Measurements from ENCODE around the gene SPNS1.
"Not testable (repeated sequence)": the region's sequence is repeated elsewhere in the genome, so short reads cannot be mapped to it uniquely, and the experiment has no call there.

The SPNS1 gene, protein sequence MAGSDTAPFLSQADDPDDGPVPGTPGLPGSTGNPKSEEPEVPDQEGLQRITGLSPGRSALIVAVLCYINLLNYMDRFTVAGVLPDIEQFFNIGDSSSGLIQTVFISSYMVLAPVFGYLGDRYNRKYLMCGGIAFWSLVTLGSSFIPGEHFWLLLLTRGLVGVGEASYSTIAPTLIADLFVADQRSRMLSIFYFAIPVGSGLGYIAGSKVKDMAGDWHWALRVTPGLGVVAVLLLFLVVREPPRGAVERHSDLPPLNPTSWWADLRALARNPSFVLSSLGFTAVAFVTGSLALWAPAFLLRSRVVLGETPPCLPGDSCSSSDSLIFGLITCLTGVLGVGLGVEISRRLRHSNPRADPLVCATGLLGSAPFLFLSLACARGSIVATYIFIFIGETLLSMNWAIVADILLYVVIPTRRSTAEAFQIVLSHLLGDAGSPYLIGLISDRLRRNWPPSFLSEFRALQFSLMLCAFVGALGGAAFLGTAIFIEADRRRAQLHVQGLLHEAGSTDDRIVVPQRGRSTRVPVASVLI

DNA sequence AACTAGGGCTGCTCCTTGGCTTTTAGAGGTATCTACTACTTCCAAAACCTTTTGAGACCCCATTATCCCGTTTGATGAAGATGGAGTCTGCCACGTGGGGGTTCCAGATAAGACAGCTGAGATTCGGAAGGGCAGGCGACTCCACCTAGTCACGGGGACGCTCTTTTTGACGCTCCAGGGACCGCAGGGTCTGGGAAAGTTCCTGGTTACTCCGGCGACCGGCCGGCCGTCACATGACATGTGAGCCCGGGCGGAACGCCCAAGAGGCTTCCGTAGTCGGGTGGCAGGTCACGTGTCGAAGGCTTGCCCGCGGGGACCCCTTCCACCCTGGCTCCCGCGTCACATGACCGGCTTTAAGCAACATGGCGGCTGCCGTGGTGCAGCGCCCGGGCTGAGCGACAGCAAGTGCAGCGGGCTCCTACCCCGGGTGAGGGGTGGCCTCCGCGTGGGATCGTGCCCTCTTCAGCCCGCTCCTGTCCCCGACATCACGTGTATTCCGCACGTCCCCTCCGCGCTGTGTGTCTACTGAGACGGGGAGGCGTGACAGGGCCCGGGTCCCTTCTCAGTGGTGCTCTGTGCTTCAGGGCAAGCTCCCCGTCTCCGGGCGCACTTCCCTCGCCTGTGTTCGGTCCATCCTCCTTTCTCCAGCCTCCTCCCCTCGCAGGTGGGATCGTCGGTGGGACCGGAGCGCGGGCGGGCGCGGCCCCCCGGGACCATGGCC, at the start of gene SPNS1:
SPNS1 (plus strand) TSS at position 342 of the 721 bp plus-strand sequence; CDS start at position 716, 374 bp downstream.
- DNase-seq (ENCODE audit: low spot score) = peak; percentile 87

GRCh38 chr16:28925386-28926228, 49.0 kb upstream of the SPNS1 start:
- peak; percentile 47 for DNase-seq (ENCODE audit: low spot score)

DNA sequence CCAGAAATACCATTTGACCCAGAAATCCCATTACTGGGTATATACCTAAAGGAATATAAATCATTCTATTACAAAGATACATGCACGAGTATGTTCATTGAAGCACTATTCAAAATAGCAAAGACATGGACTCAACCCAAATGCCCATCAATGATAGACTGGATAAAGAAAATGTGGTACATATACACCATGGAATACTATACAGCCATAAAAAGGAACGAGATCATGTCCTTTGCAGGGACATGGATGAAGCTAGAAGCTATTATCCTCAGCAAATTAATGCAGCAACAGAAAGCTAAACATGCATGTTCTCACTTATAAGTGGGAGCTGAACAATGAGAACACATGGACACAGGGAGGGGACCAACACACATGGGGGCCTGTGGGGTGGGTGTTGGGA, 48.3 kb upstream of the SPNS1 start:
- not testable (repeated sequence) for DNase-seq (ENCODE audit: low spot score)

- no peak for DNase-seq (ENCODE audit: low spot score)
Observed at GRCh38 chr16:28927815-28928214, 46.8 kb upstream of the SPNS1 start.

GRCh38 chr16:28930203-28930602, 44.4 kb upstream of the SPNS1 start:
- no peak for DNase-seq (ENCODE audit: low spot score)

DNA sequence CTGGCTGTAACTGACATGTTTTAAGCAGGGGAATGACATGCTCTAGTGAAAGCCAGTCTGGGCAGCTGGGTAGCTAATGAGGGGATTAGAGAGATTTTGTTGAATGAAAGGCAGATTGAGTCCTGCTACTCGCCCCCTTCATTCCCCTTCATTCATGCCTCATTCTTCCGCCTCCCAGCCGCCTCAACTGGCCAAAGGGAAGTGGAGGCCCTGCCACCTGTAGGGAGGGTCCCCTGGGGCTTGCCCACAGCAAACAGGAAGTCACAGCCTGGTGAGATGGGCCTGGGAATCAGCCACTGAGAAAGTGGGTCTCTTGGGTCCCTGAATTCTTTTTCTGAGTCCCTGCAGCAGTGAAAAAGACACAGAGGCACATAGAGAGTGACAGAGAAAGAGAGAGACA, 43.9 kb upstream of the SPNS1 start:
- no peak for DNase-seq (ENCODE audit: low spot score)

DNA sequence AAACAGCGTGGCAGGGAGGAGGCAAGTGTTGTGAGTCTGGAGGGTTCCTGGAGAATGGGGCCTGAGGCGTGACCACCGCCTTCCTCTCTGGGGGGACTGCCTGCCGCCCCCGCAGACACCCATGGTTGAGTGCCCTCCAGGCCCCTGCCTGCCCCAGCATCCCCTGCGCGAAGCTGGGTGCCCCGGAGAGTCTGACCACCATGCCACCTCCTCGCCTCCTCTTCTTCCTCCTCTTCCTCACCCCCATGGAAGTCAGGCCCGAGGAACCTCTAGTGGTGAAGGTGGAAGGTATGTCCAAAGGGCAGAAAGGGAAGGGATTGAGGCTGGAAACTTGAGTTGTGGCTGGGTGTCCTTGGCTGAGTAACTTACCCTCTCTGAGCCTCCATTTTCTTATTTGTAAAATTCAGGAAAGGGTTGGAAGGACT, 42.8 kb upstream of the SPNS1 start, which contains the start of gene CD19:
CD19 (plus strand) TSS at position 171 of the 425 bp plus-strand sequence; CDS start at position 201, 30 bp downstream.
- DNase-seq (ENCODE audit: low spot score) = no peak

DNA sequence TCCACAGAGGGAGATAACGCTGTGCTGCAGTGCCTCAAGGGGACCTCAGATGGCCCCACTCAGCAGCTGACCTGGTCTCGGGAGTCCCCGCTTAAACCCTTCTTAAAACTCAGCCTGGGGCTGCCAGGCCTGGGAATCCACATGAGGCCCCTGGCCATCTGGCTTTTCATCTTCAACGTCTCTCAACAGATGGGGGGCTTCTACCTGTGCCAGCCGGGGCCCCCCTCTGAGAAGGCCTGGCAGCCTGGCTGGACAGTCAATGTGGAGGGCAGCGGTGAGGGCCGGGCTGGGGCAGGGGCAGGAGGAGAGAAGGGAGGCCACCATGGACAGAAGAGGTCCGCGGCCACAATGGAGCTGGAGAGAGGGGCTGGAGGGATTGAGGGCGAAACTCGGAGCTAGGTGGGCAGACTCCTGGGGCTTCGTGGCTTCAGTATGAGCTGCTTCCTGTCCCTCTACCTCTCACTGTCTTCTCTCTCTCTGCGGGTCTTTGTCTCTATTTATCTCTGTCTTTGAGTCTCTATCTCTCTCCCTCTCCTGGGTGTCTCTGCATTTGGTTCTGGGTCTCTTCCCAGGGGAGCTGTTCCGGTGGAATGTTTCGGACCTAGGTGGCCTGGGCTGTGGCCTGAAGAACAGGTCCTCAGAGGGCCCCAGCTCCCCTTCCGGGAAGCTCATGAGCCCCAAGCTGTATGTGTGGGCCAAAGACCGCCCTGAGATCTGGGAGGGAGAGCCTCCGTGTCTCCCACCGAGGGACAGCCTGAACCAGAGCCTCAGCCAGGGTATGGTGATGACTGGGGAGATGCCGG, 42.0 kb upstream of the SPNS1 start:
- DNase-seq (ENCODE audit: low spot score) = no peak

DNA sequence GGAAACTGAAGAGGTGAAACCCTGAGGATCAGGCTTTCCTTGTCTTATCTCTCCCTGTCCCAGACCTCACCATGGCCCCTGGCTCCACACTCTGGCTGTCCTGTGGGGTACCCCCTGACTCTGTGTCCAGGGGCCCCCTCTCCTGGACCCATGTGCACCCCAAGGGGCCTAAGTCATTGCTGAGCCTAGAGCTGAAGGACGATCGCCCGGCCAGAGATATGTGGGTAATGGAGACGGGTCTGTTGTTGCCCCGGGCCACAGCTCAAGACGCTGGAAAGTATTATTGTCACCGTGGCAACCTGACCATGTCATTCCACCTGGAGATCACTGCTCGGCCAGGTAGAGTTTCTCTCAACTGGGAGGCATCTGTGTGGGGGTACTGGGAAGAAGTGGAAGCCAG, 41.4 kb upstream of the SPNS1 start:
- no peak for DNase-seq (ENCODE audit: low spot score)

DNA sequence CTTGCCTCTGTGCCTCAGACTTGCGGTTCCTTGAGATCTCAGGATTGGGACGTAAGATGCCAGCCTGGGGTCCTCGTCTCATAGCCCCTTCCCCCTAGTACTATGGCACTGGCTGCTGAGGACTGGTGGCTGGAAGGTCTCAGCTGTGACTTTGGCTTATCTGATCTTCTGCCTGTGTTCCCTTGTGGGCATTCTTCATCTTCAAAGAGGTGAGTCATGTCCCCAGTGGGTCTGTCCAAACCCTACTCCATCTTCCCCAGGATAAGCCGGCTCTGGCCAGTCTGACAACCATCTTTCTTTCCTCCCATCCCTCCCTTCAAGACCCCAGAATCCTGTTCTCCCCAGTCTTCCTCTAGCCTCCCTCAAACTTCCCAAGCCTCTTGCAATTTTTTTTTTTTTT, 39.2 kb upstream of the SPNS1 start:
- no peak for DNase-seq (ENCODE audit: low spot score)

GRCh38 chr16:28935924-28936783, 38.4 kb upstream of the SPNS1 start:
- peak; percentile 84 for DNase-seq (ENCODE audit: low spot score)

DNA sequence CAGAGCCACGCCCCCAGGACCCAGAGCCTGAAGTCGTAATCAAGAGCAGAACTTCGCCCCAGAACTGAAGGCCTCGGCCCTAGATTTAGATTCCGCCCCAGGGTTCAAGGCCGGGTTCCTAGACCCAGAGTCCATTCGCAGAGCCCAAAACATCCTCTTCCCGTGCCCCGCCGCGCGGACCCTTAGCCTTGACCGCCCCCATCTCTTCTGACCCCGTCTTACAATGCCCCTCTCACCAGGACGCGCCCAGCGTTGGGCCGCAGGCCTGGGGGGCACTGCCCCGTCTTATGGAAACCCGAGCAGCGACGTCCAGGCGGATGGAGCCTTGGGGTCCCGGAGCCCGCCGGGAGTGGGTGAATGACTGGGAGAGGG, 37.8 kb upstream of the SPNS1 start:
- DNase-seq (ENCODE audit: low spot score) = no peak

DNA sequence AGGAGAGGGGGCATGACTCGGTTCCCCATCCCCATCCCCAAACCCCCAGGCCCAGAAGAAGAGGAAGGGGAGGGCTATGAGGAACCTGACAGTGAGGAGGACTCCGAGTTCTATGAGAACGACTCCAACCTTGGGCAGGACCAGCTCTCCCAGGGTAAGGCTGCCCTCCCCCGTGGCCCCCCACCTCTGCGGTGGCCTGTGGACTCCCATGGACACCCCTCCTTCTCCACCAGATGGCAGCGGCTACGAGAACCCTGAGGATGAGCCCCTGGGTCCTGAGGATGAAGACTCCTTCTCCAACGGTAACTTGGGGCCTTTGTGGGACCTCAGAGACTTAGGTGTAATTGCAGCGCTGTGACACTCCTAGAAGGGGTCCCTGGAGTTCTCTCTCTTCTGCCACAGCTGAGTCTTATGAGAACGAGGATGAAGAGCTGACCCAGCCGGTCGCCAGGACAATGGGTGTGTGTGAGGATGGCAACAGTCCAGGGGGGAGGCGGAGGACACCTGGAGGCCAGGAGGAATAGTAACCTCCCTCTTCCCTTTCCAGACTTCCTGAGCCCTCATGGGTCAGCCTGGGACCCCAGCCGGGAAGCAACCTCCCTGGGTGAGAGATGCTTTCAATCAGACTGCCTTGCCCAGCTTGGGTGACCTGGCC, 37.2 kb upstream of the SPNS1 start:
- DNase-seq (ENCODE audit: low spot score) = no peak

GRCh38 chr16:28938721-28939120, 35.9 kb upstream of the SPNS1 start:
- no peak for DNase-seq (ENCODE audit: low spot score)

GRCh38 chr16:28939825-28940224, 34.8 kb upstream of the SPNS1 start:
- DNase-seq (ENCODE audit: low spot score) = not testable (repeated sequence)

GRCh38 chr16:28943281-28943680, 31.3 kb upstream of the SPNS1 start:
- DNase-seq (ENCODE audit: low spot score) = no peak

- DNase-seq (ENCODE audit: low spot score) = no peak
Observed at GRCh38 chr16:28946681-28947080, 27.9 kb upstream of the SPNS1 start.

DNA sequence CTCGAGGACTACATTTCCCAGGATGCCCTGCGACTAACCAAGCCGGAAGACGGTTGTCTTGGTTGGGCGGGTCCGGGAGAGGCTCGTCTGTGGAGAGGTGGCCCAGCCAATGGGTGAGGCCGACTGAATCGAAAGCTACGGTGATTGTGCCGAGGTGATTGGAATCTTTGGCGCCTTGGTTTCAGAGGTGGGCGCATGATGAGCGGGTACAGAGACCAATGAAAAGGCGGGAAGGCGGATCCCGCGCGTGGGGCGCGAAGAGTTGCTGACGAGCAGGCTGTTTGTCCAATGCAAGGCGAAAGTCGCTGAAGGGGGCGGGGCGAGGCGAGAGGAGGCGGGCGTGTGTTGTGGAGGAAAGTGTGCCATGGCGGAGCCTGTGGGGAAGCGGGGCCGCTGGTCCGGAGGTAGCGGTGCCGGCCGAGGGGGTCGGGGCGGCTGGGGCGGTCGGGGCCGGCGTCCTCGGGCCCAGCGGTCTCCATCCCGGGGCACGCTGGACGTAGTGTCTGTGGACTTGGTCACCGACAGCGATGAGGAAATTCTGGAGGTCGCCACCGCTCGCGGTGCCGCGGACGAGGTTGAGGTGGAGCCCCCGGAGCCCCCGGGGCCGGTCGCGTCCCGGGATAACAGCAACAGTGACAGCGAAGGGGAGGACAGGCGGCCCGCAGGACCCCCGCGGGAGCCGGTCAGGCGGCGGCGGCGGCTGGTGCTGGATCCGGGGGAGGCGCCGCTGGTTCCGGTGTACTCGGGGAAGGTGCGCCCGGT, 23.7 kb upstream of the SPNS1 start, which contains the start of gene NFATC2IP:
NFATC2IP (plus strand) TSS at position 290 of the 762 bp plus-strand sequence; CDS start at position 365, 75 bp downstream.
- peak; percentile 100 for DNase-seq (ENCODE audit: low spot score)
